Progenitor cell of endocrine pancreas (in vitro differentiated cells): Measurements from ENCODE around the gene INTS15. TPM values are rescaled to one million over a fixed set of nuclear protein-coding genes. Genes with fewer than 3 reads are reported as not detected.

Source experiments
- DNase-seq: peaks from one replicate; pipeline ENCODE4 v3.0.0; 2021; ENCODE audit warnings: low spot score; ENCODE audit not compliant: unreplicated experiment
- H3K27ac Mint-ChIP-seq: 2 replicates; pipeline ENCODE4 v1.8.0; 2021; ENCODE audit warnings: mild to moderate bottlenecking, moderate library complexity, mixed read lengths
- H3K27me3 Mint-ChIP-seq: 2 replicates; pipeline ENCODE4 v1.8.0; 2021; ENCODE audit warnings: mixed read lengths
- H3K36me3 Mint-ChIP-seq: 2 replicates; pipeline ENCODE4 v1.8.0; 2022; ENCODE audit warnings: mixed read lengths; ENCODE audit not compliant: insufficient read depth
- H3K4me1 Mint-ChIP-seq: 2 replicates; pipeline ENCODE4 v1.8.0; 2021; ENCODE audit warnings: low read depth, mixed read lengths
- H3K4me3 Mint-ChIP-seq: 2 replicates; pipeline ENCODE4 v1.8.0; 2021; ENCODE audit warnings: low read depth, mild to moderate bottlenecking, moderate library complexity, mixed read lengths
- H3K9me3 Mint-ChIP-seq: 2 replicates; pipeline ENCODE4 v1.8.0; 2021; ENCODE audit warnings: low read depth, mixed read lengths
- CTCF ChIP-seq: fragments of 200-600 bp; sonication (generic); IDR thresholded peaks from one replicate; pipeline ENCODE4 v1.5.0; 2021; ENCODE audit warnings: antibody characterized with exemption, mild to moderate bottlenecking; ENCODE audit not compliant: unreplicated experiment
- total RNA-seq: library from RNA; stranded (reverse); gene quantifications from 2 replicates; pipeline ENCODE4 v1.2.1, GENCODE V29; 2021

The INTS15 gene
- total RNA-seq, 1 donor from 2014 or later, result 57.1 TPM

GRCh38 chr7:6654842-6655610, 65.2 kb downstream of the INTS15 start:
- peaks cover 30% of the 10 kb centered on the region for H3K36me3 Mint-ChIP-seq
- DNase-seq, result no peak
- H3K4me3 Mint-ChIP-seq, result no peak overlapping the region

GRCh38 chr7:6655636-6656385, 66.0 kb downstream of the INTS15 start:
- Mint-ChIP-seq H3K4me1 (peaks cover 5% of the 10 kb centered on the region), H3K36me3 (peaks cover 22% of the 10 kb centered on the region), H3K27me3 (no peaks in the 10 kb centered on the region), H3K9me3 (no peaks in the 10 kb centered on the region), H3K27ac (peak overlapping the region; percentile 94), H3K4me3 (no peak overlapping the region)
- no peak for TF ChIP-seq CTCF
- DNase-seq, result no peak

More at GRCh38 chr7:6654842-6655610, 65.2 kb downstream of the INTS15 start:
- Mint-ChIP-seq H3K9me3 (no peaks in the 10 kb centered on the region), H3K27me3 (no peaks in the 10 kb centered on the region), H3K27ac (peak overlapping the region; percentile 94), H3K4me1 (peaks cover 5% of the 10 kb centered on the region)
- TF ChIP-seq CTCF, result no peak

GRCh38 chr7:6656413-6656812, 66.6 kb downstream of the INTS15 start:
- Mint-ChIP-seq H3K4me1 (peaks cover 5% of the 10 kb centered on the region), H3K9me3 (no peaks in the 10 kb centered on the region), H3K4me3 (no peak overlapping the region), H3K27ac (no peak overlapping the region), H3K36me3 (peaks cover 16% of the 10 kb centered on the region), H3K27me3 (peaks cover 4% of the 10 kb centered on the region)
- no peak for TF ChIP-seq CTCF
- DNase-seq, result no peak

Other genes starting within 250 kb of the INTS15 start
- gene FAM220A, start 241.1 kb upstream of the INTS15 start, total RNA-seq, result 17.3 and 18.0 TPM in 2 replicates
- 203 and 210 TPM in 2 replicates for gene RAC1, start 215.5 kb upstream of the INTS15 start, total RNA-seq
- 30.3 and 31.2 TPM in 2 replicates for gene DAGLB, start 142.1 kb upstream of the INTS15 start, total RNA-seq
- 76.5 and 86.4 TPM in 2 replicates for gene KDELR2, start 105.9 kb upstream of the INTS15 start, total RNA-seq
- 2.0 and 2.5 TPM in 2 replicates for gene GRID2IP, start 38.6 kb upstream of the INTS15 start, total RNA-seq
- 83.4 and 86.5 TPM in 2 replicates for gene ZDHHC4, start 12.6 kb upstream of the INTS15 start, total RNA-seq
- 13.7 and 14.3 TPM in 2 replicates for gene ZNF853, start 25.6 kb downstream of the INTS15 start, total RNA-seq
- gene ZNF316, start 47.3 kb downstream of the INTS15 start, total RNA-seq, result 59.6 and 59.7 TPM in 2 replicates
- 25.7 and 28.8 TPM in 2 replicates for gene ZNF12, start 116.9 kb downstream of the INTS15 start, total RNA-seq
- 2.8 and 3.6 TPM in 2 replicates for gene RSPH10B2, start 164.1 kb downstream of the INTS15 start, total RNA-seq
- 71.5 and 83.6 TPM in 2 replicates for gene CCZ1B, start 236.3 kb downstream of the INTS15 start, total RNA-seq